Uterus (tissue), 2 donors: ENCODE measurements around the gene RPL18.

Experiments used
- POLR2A ChIP-seq, 2 donors: fragments of 450-650 bp; IDR thresholded peaks; one replicate each; pipeline ENCODE4 v1.6.1; 2016; ENCODE audit warnings: antibody characterized with exemption in 2 of 2, mild to moderate bottlenecking in 1 of 2, moderate library complexity in 1 of 2
- TF ChIP-seq, protein P1 (sequence below), 4 experiments: fragments of 200-600 bp in 2 of 4; fragments of 450-650 bp in 2 of 4; sonication (generic) in 2 of 4; IDR thresholded peaks; one replicate each; pipeline ENCODE4 v1.5.1; 2016 to 2019; ENCODE audit warnings: antibody characterized with exemption in 4 of 4, mild to moderate bottlenecking in 2 of 4, moderate library complexity in 1 of 4

DNA sequence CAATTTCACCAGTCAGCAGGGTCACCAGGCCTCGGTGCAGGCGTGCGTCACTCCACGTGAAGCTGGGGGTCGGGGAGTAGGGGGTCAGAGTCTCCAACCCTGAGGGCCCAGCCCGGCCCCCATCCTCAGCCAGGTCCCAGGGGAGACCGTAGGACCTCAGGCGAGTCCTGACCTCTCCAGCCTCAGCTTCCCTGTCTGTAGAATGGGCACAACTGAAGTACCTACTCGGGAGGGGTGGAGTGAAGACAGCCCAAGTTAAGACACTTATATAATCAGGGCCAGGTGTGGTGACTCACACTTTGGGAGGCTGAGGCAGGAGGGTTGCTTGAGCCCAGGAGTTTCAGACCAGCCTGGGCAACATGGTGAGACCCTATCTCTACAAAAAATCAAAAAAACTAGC is 15.1 kb downstream of the RPL18 start:
- TF ChIP-seq, protein P1, sequence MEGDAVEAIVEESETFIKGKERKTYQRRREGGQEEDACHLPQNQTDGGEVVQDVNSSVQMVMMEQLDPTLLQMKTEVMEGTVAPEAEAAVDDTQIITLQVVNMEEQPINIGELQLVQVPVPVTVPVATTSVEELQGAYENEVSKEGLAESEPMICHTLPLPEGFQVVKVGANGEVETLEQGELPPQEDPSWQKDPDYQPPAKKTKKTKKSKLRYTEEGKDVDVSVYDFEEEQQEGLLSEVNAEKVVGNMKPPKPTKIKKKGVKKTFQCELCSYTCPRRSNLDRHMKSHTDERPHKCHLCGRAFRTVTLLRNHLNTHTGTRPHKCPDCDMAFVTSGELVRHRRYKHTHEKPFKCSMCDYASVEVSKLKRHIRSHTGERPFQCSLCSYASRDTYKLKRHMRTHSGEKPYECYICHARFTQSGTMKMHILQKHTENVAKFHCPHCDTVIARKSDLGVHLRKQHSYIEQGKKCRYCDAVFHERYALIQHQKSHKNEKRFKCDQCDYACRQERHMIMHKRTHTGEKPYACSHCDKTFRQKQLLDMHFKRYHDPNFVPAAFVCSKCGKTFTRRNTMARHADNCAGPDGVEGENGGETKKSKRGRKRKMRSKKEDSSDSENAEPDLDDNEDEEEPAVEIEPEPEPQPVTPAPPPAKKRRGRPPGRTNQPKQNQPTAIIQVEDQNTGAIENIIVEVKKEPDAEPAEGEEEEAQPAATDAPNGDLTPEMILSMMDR (IDR thresholded peaks at IDR 0.05): no peak
- TF ChIP-seq POLR2A (IDR thresholded peaks at IDR 0.05): no peak
